Gastrocnemius medialis (tissue), 4 donors: ENCODE measurements around the gene CDK14.

Experiments
- POLR2A ChIP-seq, 2 donors: fragments of 450-650 bp; IDR thresholded peaks; one replicate each; pipeline ENCODE4 v1.6.1; 2017; ENCODE audit warnings: antibody characterized with exemption in 2 of 2, mild to moderate bottlenecking in 2 of 2, moderate library complexity in 2 of 2
- TF ChIP-seq, protein P1 (sequence below), 5 experiments: fragments of 450-650 bp in 3 of 5; fragments of 200-600 bp in 2 of 5; sonication (generic) in 2 of 5; IDR thresholded peaks in 4 of 5; conservative IDR thresholded peaks in 1 of 5; 1 replicate in 4 of 5; 2 replicates in 1 of 5; pipeline ENCODE4 v1.5.1; 2016 to 2019; ENCODE audit warnings: antibody characterized with exemption in 5 of 5, mild to moderate bottlenecking in 3 of 5, moderate library complexity in 3 of 5

- TF ChIP-seq, protein P1, sequence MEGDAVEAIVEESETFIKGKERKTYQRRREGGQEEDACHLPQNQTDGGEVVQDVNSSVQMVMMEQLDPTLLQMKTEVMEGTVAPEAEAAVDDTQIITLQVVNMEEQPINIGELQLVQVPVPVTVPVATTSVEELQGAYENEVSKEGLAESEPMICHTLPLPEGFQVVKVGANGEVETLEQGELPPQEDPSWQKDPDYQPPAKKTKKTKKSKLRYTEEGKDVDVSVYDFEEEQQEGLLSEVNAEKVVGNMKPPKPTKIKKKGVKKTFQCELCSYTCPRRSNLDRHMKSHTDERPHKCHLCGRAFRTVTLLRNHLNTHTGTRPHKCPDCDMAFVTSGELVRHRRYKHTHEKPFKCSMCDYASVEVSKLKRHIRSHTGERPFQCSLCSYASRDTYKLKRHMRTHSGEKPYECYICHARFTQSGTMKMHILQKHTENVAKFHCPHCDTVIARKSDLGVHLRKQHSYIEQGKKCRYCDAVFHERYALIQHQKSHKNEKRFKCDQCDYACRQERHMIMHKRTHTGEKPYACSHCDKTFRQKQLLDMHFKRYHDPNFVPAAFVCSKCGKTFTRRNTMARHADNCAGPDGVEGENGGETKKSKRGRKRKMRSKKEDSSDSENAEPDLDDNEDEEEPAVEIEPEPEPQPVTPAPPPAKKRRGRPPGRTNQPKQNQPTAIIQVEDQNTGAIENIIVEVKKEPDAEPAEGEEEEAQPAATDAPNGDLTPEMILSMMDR (IDR thresholded peaks at IDR 0.05 in 4 of 5, conservative IDR thresholded peaks at IDR 0.05 in 1 of 5), result no peak
- no peak for TF ChIP-seq POLR2A (IDR thresholded peaks at IDR 0.05)
Observed at GRCh38 chr7:90715067-90715466, 118.9 kb downstream of the CDK14 start.
